WI38 (cell line): ENCODE measurements around the gene VAT1.

ENCODE experiments used
- H3K4me3 ChIP-seq: 2 replicates; pipeline ENCODE4 v1.5.1; 2011; ENCODE audit warnings: low read depth, mild to moderate bottlenecking, control low read depth, low read length
- CTCF ChIP-seq: IDR thresholded peaks from 2 replicates; pipeline ENCODE4 v1.5.1; 2012; ENCODE audit warnings: low read depth, mild to moderate bottlenecking, control low read depth, low read length

VAT1 gene

GRCh38 chr17:43033948-43034881 lies 12.0 kb upstream of the VAT1 start:
- H3K4me3 ChIP-seq = no peak overlapping the region
- TF ChIP-seq CTCF = no peak

GRCh38 chr17:43031666-43032065 lies 9.5 kb upstream of the VAT1 start:
- TF ChIP-seq CTCF = no peak

GRCh38 chr17:43030137-43030767 lies 8.1 kb upstream of the VAT1 start:
- H3K4me3 ChIP-seq = no peak overlapping the region
- TF ChIP-seq CTCF = no peak

More at GRCh38 chr17:43031666-43032065, 9.5 kb upstream of the VAT1 start:
- H3K4me3 ChIP-seq = no peak overlapping the region

- H3K4me3 ChIP-seq = no peak overlapping the region
- no peak for TF ChIP-seq CTCF
Observed at GRCh38 chr17:43028221-43028861, 6.2 kb upstream of the VAT1 start.

- TF ChIP-seq CTCF = no peak
- H3K4me3 ChIP-seq = no peak overlapping the region
Observed at GRCh38 chr17:43027091-43028032, 5.2 kb upstream of the VAT1 start.

- no peak overlapping the region for H3K4me3 ChIP-seq
- TF ChIP-seq CTCF = no peak
Observed at GRCh38 chr17:43026595-43026994, 4.4 kb upstream of the VAT1 start.
